Stimulated activated CD4-positive, alpha-beta T cell treated with anti-CD3 and anti-CD28 coated beads, Interleukin-12 subunit alpha, Interleukin-12 subunit beta, amount 100 ng/mL, for 24 hours (primary cell): ENCODE measurements around the gene DIO1.

ENCODE experiments used
- DNase-seq, 2 experiments: peaks; one replicate each; pipeline ENCODE4 v3.0.0-alpha.2; 2020; ENCODE audit warnings: low read depth in 2 of 2

The DIO1 gene

GRCh38 chr1:53942127-53942957 lies 48.4 kb downstream of the DIO1 start:
- DNase-seq, result no peak

GRCh38 chr1:53943090-53943489 lies 49.1 kb downstream of the DIO1 start:
- no peak for DNase-seq

- no peak for DNase-seq
Observed at GRCh38 chr1:53943490-53944043, 49.6 kb downstream of the DIO1 start.

- DNase-seq, result peak in 1 of 2 experiments; percentile 2
Observed at GRCh38 chr1:53944469-53945182, 50.6 kb downstream of the DIO1 start.

GRCh38 chr1:53945183-53945432 lies 51.1 kb downstream of the DIO1 start:
- no peak for DNase-seq

GRCh38 chr1:53945433-53946251 lies 51.7 kb downstream of the DIO1 start, which contains the start of gene IFT25:
TSS of gene IFT25 (minus strand) at chr1:53945699. CDS start at chr1:53940082, 5,617 bp downstream.
- peak; percentile 98 for DNase-seq

GRCh38 chr1:53946252-53947171 lies 52.5 kb downstream of the DIO1 start, which contains the start of gene LRRC42:
TSS of gene LRRC42 (plus strand) at chr1:53946350. CDS start at chr1:53952000, 5,650 bp downstream.
- peak in 1 of 2 experiments; percentile 54 for DNase-seq

- DNase-seq, result no peak
Observed at GRCh38 chr1:53947172-53947907, 53.4 kb downstream of the DIO1 start.

GRCh38 chr1:53948291-53948690 lies 54.3 kb downstream of the DIO1 start:
- no peak for DNase-seq

DNA sequence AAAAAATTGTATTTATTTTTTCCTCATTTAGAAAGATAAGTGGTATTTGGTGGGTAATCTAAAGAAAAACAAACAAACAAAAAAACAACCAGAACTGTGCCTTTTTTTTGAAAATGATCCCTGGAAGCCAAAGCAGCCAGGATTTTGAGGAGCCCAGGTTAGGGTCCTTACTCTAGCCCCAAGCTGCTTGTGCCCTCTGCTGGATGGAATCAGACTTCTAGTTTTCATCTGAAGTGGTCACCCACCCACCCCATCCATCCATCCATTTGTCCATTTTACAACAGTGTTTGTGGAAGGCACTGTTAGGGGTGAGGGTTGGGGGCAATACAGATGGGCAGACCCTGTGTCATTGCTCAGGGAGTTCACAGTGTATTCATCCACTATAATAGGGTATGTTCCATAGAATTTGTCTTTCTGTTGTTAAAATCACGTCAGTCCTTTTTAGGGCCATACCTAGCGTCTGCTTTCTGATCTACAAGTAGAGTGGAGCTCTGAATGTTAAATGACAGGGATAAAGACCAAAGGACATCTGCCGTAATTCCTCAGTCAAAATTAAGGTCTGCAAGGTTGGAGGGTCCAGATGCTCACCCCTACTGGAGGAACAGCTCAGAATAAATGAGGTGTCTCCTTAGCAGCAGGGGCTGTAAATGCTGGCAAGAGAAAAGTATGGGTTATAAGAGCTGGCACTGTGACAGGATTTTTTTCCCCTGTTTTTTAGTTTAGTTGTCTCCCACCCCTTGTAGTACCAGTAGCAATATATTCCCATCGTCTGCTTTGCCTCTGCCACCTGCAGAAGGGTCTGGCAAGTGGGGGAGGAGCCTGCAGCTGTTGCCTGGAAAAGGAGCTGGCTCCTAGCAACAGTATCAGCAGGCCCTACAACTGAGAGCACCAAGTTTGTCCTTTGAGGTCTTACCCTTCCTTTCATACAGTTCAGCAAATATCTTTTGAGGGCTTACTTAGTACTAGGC lies 55.3 kb downstream of the DIO1 start:
- peak in 1 of 2 experiments; percentile 7 for DNase-seq

DNA sequence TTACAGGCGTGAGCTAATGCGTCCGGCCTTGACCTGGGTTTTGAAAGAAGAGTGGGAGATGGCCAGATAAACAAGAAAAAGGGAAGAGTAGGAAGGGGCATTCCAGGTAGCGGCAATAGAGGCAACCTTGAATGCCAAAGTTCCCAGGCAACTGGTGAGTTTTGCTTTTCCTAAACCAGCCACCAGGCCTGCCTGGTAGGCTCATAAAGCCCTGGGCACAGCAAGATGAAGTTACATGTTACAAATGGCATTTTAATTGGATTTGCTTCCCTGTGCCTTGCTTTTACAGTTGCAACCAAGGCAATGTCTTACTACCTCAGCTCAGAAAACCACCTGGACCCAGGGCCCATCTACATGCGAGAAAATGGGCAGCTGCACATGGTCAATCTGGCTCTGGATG lies 57.7 kb downstream of the DIO1 start:
- no peak for DNase-seq

DNA sequence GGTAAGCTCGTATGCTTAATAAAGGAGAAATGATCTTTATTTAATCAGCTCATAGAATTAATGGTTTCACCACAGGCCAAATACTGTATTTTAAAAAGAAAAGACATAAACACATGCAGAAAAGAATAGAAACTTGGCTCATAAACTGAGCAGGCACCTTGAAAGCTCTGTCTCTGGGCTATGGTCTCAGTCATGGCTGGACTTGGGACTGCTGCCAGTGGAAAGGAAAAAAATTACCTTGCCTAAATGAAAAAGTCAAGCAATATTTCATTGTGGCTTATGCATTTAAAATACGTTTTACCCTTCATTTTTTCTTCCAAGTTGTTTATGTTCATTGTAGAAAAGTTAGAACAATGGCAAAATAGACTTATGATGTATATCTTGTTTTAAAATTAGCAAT lies 60.1 kb downstream of the DIO1 start:
- no peak for DNase-seq

- DNase-seq, result no peak
Observed at GRCh38 chr1:53956308-53957168, 62.6 kb downstream of the DIO1 start.

DNA sequence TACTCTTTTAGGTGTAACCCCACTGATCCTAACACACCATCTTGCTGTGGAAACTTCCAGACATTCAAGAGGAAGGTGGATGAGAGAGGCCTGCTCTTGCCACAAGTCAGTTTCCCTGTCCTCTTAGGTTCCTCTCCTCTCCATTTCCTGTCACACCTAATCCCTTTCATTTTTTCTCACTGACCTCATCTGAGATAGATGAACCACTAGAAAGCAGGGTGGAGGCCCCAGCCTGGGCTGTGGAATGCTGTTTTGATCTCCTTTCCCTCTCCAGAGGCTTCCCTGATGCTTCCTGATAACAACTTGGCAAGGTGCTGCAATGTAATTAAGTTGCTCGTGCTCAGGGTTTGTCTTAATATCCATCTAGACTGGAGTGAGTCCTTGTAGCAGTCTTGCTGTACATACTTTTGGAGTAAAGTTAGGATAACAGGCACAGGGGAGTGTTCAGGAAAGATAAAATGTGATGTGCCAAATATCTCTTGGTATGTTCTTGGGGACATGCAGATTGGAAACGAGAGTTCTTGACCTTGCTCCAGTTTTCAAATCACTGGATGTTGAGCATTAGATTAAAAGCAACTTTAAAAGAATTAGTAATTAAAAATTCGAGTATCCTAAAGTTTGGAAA lies 63.3 kb downstream of the DIO1 start:
- no peak for DNase-seq

GRCh38 chr1:53959664-53960250 lies 65.8 kb downstream of the DIO1 start:
- DNase-seq, result no peak
